H1 (cell line): ENCODE measurements around the gene SRSF3. TPM values are rescaled to one million over a fixed set of nuclear protein-coding genes. Genes with fewer than 3 reads are reported as not detected.

Experiments
- ATF3 ChIP-seq: IDR thresholded peaks from 2 replicates; pipeline ENCODE4 v1.6.1; 2011; ENCODE audit warnings: low read depth, mild to moderate bottlenecking, low read length; ENCODE audit not compliant: insufficient read depth
- BRCA1 ChIP-seq: IDR thresholded peaks from 2 replicates; pipeline ENCODE4 v1.6.1; 2012; ENCODE audit warnings: low read depth, low read length, improper control_type of control experiment
- CHD1 ChIP-seq: IDR thresholded peaks from 2 replicates; pipeline ENCODE4 v1.6.1; 2012; ENCODE audit warnings: low read depth, low read length, improper control_type of control experiment
- EZH2 ChIP-seq: fragments of 200-600 bp; sonication (generic); IDR thresholded peaks from 2 replicates; pipeline ENCODE4 v1.7.1; 2012; ENCODE audit warnings: low read depth, mild to moderate bottlenecking, moderate library complexity, low read length, inconsistent platforms; ENCODE audit not compliant: severe bottlenecking
- HDAC2 ChIP-seq, 2 experiments: fragments of 300-600 bp in 1 of 2; sonication (generic) in 1 of 2; IDR thresholded peaks; 2 replicates each; pipeline ENCODE4 v1.6.1; 2011 to 2012; ENCODE audit warnings: low read depth in 2 of 2, low read length in 2 of 2, mild to moderate bottlenecking in 2 of 2, moderate library complexity in 2 of 2, borderline replicate concordance in 1 of 2, inconsistent platforms in 1 of 2
- HDAC6 ChIP-seq: IDR thresholded peaks from one replicate; pipeline ENCODE4 v1.7.1; 2012; ENCODE audit warnings: low read depth, mild to moderate bottlenecking, inconsistent platforms, low read length, moderate library complexity
- SIN3A ChIP-seq, 2 experiments: IDR thresholded peaks in 1 of 2; conservative IDR thresholded peaks in 1 of 2; 2 replicates each; pipeline ENCODE4 v1.6.1; 2011 to 2012; ENCODE audit warnings: low read length in 2 of 2, improper control_type of control experiment in 1 of 2, low read depth in 1 of 2, mild to moderate bottlenecking in 1 of 2
- SUZ12 ChIP-seq: fragments of 200-600 bp; sonication (generic); IDR thresholded peaks from 2 replicates; pipeline ENCODE4 v1.6.1; 2012; ENCODE audit warnings: mild to moderate bottlenecking, inconsistent platforms, low read length, moderate library complexity, mixed read lengths
- polyA plus RNA-seq, 7 experiments: library from polyadenylated mRNA; depleted of rRNA in 3 of 7; stranded (reverse) in 5 of 7; unstranded in 2 of 7; fragments of >200 nt in 5 of 7; fragments of 200-250 nt in 2 of 7; gene quantifications; 1 replicate in 5 of 7; 2 replicates in 1 of 7; 4 replicates in 1 of 7; pipeline versions ENCODE4 v1.2.1 to v1.2.3, GENCODE V29; 2011 to 2013; ENCODE audit warnings: missing spikeins in 2 of 7, mixed read lengths in 2 of 7
- total RNA-seq: library from RNA; stranded (reverse); fragmentation: NEBNext Ultra II Directional; extraction: Animal tissue kit (Norgen Biotek cat#: 25700); gene quantifications from 2 replicates; pipeline ENCODE4 v1.2.1, GENCODE V29; 2021
- TF ChIP-seq, protein P1 (sequence below): fragments of 300-600 bp; sonication (generic); IDR thresholded peaks from 2 replicates; pipeline ENCODE4 v1.7.1; 2012; ENCODE audit warnings: low read length, moderate library complexity, mild to moderate bottlenecking, inconsistent platforms; ENCODE audit not compliant: insufficient replicate concordance

Gene SRSF3
- total and polyA plus RNA-seq, 2 of the 8 experiments (the other 6 are each of a cell fraction or from before 2014, with no cell fraction given): 471 to 689 TPM

DNA sequence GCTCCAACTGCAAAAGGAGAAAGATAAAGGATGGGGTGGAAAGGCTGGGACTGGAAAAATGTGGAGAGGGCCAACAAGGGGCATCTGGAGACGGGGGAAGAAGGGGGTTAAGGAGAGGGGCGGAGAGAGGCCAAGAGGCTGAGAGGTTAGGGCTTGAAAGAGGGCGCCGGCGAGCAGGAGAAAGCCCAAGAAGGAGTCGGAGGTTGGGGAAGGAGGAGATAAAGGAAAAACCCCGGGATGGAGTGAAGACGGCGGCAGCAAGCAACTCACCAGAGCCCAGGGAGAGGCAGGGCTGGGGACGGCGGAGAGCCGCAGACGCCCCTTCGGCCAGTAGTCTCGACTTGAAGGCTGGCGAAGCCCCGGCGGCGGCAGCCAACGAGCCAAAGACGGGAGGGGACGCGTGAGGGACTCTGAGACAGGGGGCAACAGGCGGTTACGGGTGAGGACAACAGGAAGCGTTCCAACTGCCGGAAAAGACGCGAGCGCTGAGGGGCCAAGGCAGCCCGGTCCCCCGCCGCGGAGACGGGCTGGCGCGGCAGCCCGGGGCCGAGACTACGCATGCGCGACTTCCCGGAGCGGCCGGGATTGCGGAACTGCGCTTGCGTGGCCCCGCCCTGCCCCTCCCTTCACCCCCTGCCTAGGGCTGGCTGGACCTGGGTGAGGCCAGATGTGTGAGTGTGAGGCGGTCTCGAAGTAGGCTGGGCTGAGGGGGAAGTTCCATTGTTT, 47.1 kb upstream of the SRSF3 start, which contains the start of gene STK38 (continued):
- TF ChIP-seq, protein P1, sequence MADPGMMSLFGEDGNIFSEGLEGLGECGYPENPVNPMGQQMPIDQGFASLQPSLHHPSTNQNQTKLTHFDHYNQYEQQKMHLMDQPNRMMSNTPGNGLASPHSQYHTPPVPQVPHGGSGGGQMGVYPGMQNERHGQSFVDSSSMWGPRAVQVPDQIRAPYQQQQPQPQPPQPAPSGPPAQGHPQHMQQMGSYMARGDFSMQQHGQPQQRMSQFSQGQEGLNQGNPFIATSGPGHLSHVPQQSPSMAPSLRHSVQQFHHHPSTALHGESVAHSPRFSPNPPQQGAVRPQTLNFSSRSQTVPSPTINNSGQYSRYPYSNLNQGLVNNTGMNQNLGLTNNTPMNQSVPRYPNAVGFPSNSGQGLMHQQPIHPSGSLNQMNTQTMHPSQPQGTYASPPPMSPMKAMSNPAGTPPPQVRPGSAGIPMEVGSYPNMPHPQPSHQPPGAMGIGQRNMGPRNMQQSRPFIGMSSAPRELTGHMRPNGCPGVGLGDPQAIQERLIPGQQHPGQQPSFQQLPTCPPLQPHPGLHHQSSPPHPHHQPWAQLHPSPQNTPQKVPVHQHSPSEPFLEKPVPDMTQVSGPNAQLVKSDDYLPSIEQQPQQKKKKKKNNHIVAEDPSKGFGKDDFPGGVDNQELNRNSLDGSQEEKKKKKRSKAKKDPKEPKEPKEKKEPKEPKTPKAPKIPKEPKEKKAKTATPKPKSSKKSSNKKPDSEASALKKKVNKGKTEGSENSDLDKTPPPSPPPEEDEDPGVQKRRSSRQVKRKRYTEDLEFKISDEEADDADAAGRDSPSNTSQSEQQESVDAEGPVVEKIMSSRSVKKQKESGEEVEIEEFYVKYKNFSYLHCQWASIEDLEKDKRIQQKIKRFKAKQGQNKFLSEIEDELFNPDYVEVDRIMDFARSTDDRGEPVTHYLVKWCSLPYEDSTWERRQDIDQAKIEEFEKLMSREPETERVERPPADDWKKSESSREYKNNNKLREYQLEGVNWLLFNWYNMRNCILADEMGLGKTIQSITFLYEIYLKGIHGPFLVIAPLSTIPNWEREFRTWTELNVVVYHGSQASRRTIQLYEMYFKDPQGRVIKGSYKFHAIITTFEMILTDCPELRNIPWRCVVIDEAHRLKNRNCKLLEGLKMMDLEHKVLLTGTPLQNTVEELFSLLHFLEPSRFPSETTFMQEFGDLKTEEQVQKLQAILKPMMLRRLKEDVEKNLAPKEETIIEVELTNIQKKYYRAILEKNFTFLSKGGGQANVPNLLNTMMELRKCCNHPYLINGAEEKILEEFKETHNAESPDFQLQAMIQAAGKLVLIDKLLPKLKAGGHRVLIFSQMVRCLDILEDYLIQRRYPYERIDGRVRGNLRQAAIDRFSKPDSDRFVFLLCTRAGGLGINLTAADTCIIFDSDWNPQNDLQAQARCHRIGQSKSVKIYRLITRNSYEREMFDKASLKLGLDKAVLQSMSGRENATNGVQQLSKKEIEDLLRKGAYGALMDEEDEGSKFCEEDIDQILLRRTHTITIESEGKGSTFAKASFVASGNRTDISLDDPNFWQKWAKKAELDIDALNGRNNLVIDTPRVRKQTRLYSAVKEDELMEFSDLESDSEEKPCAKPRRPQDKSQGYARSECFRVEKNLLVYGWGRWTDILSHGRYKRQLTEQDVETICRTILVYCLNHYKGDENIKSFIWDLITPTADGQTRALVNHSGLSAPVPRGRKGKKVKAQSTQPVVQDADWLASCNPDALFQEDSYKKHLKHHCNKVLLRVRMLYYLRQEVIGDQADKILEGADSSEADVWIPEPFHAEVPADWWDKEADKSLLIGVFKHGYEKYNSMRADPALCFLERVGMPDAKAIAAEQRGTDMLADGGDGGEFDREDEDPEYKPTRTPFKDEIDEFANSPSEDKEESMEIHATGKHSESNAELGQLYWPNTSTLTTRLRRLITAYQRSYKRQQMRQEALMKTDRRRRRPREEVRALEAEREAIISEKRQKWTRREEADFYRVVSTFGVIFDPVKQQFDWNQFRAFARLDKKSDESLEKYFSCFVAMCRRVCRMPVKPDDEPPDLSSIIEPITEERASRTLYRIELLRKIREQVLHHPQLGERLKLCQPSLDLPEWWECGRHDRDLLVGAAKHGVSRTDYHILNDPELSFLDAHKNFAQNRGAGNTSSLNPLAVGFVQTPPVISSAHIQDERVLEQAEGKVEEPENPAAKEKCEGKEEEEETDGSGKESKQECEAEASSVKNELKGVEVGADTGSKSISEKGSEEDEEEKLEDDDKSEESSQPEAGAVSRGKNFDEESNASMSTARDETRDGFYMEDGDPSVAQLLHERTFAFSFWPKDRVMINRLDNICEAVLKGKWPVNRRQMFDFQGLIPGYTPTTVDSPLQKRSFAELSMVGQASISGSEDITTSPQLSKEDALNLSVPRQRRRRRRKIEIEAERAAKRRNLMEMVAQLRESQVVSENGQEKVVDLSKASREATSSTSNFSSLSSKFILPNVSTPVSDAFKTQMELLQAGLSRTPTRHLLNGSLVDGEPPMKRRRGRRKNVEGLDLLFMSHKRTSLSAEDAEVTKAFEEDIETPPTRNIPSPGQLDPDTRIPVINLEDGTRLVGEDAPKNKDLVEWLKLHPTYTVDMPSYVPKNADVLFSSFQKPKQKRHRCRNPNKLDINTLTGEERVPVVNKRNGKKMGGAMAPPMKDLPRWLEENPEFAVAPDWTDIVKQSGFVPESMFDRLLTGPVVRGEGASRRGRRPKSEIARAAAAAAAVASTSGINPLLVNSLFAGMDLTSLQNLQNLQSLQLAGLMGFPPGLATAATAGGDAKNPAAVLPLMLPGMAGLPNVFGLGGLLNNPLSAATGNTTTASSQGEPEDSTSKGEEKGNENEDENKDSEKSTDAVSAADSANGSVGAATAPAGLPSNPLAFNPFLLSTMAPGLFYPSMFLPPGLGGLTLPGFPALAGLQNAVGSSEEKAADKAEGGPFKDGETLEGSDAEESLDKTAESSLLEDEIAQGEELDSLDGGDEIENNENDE: no peak
- TF ChIP-seq HDAC2 (IDR thresholded peaks at IDR 0.05; ENCODE audit: borderline replicate concordance in 1 of 2, low read depth in 2 of 2, low read length in 2 of 2): no peak
- no peak for TF ChIP-seq EZH2
- no peak for TF ChIP-seq HDAC6
- 0 out of 2 replicates have a peak, but pooled peaks have one; percentile 8 for TF ChIP-seq BRCA1
- TF ChIP-seq SIN3A (conservative IDR thresholded peaks at IDR 0.05 in 1 of 2, IDR thresholded peaks at IDR 0.05 in 1 of 2; ENCODE audit: low read depth in 1 of 2, low read length in 2 of 2): peak; percentile 47 to 84; a peak in 2 of 4 replicates
- TF ChIP-seq SUZ12: no peak
- no peak for TF ChIP-seq ATF3
- no peak for TF ChIP-seq CHD1
